Measurements from ENCODE around the gene MLLT1.
A peak's percentile ranks its signal among the peaks of the same experiment; 100 is the strongest.

The MLLT1 gene

DNA sequence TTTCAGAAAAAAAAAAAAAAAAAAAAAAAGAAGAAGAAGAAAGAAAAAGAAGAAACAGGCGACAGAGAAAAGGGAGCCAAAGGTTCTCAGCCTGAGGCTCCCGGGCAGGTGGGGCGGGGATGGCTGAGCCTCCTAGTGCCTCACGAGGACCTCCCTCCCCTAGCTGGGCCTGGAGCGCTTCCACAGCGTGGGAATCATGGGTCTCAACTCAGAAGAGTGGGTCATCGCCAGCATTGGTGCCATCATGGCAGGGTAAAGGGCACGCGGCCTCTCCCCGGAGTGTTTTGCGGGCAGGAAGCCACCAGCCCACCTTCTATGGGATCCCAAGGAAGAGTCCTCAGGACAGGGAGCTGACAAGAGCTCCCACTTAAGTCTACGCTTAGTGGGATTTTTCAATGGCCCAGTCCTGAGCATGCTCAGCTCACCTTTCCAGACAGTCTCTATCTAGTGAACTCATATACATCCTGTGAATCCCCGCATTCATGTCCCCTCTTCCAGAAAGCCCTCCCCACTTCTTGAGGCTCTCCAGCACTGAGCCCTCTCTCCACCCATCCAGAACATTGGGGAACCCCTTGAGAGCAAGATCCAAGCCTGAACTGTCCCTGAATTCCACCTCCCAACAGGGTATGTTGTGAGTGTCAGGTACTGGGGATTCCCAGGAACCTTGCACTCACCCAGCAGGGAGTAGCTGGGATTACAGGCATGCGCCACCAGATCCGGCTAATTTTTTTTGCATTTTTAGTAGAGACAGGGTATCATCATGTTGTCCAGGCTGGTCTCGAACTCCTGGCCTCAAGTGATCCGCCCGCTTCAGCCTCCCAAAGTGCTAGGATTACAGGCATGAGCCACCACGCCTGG lies 74.7 kb downstream of the MLLT1 start:
- DNase-seq: no peak

DNA sequence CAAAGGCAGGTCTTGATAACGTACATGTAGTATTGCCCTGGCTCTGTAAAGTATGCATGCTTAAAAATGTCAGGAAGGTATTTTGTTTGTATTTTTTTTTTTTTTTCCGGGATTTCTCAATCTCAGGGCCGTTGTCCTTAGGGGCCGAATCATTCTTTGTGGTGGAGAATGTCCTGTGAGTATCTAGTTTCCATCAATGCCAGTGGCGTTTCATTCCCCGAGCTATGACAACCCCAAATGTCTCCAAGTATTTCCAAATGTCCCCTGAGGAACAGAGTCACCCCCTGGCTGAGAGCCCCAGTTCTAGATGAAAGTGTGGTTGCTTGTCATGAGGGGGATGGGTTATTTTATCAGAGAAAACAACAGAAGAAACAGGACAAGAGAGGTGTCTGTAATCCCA lies 75.6 kb downstream of the MLLT1 start:
- DNase-seq: no peak

DNA sequence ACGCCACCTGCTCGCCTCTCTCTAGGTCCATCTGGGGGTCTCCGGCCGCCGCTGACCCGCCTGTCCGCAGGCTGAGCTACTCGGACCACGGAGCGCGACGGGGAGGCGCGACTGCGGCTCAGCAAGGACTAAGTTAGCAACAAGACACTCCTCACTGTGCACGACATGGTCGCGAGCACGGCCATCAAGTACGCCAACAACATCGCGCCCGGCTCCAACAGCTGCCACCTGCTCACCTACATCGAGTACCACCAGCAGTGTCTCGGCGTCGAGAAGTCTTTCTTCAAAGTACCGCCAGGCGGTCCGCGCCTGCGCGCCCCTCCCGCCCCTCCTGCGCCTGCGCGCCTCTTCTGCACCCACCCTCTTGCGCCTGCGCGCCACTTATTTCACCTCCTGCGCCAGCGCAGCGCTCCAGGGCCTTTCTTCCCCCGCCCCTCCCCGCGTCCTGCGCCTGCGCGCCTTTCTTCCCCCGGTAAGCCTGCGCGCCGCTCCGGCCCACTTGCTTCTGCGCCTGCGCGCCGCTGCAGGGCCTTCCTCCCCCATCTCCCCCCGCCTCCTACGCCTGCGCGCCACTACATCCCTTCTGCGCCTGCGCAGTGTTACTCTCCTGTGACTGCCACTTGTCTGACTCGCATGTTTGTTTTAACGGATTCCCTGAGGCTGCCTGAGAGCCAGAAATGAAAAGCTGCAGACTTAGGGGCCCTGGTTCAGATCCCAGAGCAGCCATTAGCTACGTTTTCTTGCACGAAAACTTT lies 80.4 kb downstream of the MLLT1 start:
- peak; percentile 99 for DNase-seq

- DNase-seq: no peak
Observed at GRCh38 chr19:6198896-6199239, 80.9 kb downstream of the MLLT1 start.

- no peak for DNase-seq
Observed at GRCh38 chr19:6196361-6196760, 83.4 kb downstream of the MLLT1 start.

DNA sequence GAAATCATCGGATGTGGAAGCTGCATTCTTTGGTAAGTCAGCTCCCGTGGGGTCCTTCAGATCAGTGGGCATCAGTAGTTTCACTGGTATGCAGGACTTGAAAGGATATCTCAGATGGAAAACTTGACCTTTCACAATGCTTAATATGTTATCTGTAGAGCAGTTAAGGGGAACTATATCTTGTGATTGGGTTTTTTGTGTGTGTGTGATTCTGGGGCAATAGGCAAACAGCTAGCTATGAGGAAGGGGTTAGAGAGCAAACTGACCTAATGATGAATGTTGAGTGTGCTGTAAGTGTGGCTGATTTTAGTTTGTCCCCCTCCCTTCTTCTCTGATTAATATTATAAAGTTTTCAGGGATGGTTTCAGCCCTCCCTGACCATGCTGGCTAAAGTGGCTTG lies 91.0 kb downstream of the MLLT1 start:
- no peak for DNase-seq

- DNase-seq: no peak
Observed at GRCh38 chr19:6187374-6187773, 92.4 kb downstream of the MLLT1 start.

DNA sequence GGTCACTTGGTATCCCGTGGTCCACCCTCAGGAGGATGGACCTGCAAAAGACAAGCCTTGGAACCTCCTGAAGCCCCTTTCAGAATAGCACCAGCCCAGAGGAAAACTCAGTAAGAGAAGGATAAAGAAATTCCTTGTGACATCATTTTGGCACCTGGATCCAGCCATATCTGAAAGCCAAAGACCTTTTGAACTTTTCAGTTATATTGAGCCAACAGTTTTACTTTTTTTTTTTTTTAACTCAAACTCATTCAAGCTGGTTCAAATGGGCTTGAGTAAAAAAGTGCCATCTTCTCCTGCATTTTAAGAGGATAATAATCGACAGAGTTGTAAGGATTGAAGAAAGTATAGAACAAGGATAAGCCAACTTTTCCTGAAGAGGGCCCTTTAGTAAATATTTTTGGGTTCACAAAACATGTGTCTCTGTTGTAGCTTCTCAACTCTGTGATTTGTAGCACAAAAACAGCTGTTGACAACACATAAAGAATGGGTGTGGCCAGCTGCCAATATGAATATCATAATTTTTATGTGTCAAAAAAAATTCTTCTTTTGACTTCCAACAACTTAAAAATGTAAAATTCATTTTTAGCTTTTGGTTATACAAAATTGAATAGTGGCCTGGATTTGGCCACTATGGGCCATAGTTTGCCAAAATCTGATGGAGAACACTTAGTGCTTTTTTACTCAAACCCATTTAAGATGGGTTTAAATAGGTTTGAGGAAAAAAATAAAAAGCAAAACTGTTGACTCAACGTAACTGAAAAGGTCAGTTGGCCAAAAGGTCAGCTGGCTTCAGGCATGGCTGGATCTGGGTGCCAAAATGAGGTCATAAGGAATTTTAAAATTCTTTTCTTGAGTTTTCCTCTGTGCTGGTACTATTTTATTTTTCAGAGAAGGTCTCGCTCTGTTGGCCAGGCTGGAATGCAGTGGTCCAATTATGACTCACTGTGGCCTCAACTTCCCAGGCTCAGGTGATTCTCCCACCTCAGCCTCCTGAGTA lies 93.6 kb downstream of the MLLT1 start:
- no peak for DNase-seq

DNA sequence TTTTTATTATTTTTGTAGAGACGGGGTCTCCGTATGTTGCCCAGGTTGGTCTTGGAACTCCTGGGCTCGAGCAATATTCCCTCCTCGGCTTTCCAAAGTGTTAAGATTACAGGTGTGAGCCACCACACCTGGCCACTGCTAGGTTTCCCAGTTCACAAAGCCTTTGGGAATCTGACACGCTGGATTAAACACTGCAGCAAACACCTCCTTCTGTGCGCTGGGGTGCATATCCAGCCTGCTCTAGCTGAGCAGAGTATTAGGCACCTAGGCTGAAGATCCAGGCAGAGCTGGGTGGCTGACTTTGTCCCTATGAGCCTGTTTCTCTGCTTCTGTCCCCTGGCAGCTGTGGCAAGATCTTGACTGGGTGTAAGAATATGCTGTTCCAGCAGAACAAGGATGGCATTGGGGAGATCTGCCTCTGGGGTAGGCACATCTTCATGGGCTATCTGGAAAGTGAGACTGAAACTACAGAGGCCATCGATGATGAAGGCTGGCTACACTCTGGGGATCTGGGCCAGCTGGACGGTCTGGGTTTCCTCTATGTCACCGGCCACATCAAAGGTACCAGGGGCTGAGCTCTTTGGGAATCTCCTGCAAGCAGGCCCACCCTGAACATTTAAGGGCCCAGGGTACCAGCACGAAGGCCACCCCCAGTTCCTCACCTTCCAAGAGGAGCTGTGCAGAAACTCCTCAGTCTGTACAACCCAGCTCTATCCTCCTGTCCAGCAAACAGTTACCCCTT lies 94.5 kb downstream of the MLLT1 start:
- no peak for DNase-seq

DNA sequence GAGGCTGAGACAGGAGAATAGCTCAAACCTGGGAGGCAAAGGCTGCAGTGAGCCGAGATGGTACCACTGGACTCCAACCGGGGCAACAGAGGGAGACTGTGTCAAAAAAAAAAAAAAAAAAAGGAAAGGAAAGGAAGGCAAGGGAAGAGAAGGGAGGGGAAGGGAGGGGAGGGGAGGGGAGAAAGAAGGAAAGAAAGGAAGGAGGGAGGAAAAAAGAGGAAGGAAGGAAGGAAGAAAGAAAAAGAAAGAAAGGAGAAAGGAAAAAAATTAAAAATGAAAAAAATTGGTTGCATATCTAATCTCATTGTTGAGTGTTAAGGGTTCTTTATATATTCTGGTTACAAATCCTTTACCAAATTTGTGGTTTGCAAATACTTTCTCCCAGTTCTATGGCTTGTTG lies 98.7 kb downstream of the MLLT1 start:
- DNase-seq: no peak

DNA sequence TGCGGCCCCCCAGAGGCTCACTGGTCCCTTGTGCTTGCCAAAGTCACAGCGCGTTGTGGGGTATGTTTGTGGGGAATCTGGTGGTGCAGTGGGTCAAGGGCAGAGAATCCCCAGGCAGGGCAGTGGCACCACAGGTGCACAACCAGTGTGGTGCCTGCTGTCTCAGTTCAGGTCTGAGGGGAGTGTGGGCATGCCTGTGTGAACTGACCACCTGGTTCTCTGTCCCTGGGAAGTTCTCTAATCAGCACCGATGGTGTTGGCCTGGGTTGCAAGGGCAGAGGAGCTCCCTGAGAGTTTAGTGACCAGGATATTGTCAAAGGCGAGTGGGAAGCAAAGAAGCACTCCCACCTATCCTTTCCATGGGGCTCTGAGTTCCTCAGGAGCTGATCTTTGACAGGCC lies 106.6 kb downstream of the MLLT1 start:
- no peak for DNase-seq

- no peak for DNase-seq
Observed at GRCh38 chr19:6172074-6172863, 107.5 kb downstream of the MLLT1 start.

DNA sequence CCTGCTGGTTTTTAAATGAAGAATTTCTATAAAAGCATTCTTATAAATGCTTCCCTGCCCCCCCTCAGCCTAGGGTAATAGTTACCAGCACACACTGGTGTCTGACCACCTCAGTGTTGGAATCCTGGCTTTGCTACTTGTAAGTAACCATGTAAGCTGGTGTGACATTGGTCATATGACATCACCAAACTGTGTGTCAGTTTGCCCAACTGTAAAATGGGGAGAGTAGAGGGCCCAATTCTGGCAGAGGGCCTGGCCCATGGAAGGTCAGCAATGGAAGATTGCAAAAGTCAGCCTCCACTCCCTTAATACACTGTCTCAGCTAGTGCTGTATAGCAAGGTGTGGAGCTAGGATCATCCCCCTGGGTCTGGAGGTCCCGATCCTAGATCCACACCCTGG lies 112.7 kb downstream of the MLLT1 start:
- no peak for DNase-seq

GRCh38 chr19:6164906-6165531 lies 114.8 kb downstream of the MLLT1 start:
- DNase-seq: no peak

- DNase-seq: peak; percentile 13
Observed at GRCh38 chr19:6161271-6161850, 118.4 kb downstream of the MLLT1 start.
